GM06990 (cell line): ENCODE results near the gene IL12A.

Experiments used
- DNase-seq: peaks from one replicate; pipeline ENCODE4 v3.0.0-alpha.2; 2011; ENCODE audit not compliant: insufficient read length; ENCODE audit errors: extremely low read depth
- H3K27me3 ChIP-seq: replicated peaks from 2 replicates; pipeline ENCODE4 v1.6.0; 2011; ENCODE audit warnings: low read length; ENCODE audit not compliant: control insufficient read depth, insufficient read depth
- H3K36me3 ChIP-seq: 2 replicates; pipeline ENCODE4 v1.5.1; 2011; ENCODE audit warnings: low read length; ENCODE audit not compliant: control insufficient read depth, insufficient read depth
- H3K4me3 ChIP-seq: replicated peaks from 2 replicates; pipeline ENCODE4 v1.5.1; 2011; ENCODE audit warnings: low read depth, mild to moderate bottlenecking, control low read depth, low read length
- CTCF ChIP-seq: IDR thresholded peaks from 2 replicates; pipeline ENCODE4 v1.5.1; 2011; ENCODE audit warnings: low read length, control low read depth, mild to moderate bottlenecking, inconsistent platforms; ENCODE audit not compliant: insufficient read depth, poor library complexity, severe bottlenecking

IL12A gene

DNA sequence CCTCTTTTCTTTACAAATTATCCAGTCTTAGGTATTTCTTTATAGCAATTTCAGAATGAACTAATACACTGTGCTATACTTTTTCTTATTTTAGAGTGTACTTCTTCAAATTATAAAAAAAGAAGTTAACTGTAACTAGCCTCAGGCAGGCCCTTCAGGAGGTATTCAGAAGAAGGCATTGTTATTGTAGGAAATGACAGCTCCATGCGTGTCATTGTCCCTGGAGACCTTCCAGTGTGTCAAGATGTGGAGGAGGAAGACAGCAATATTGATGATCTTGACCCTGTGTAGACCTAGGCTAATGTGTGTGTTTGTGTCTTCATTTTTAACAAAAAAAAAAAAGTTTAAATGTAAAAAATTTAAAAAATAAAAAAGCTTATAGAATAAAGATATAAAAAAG lies 55.5 kb downstream of the IL12A start:
- no peaks in the 10 kb centered on the region for H3K36me3 ChIP-seq
- no peaks in the 10 kb centered on the region for H3K27me3 ChIP-seq
- DNase-seq, result no peak
- H3K4me3 ChIP-seq, result no peak overlapping the region
- TF ChIP-seq CTCF, result no peak
